GM12872 (cell line): ENCODE data around the gene MAPK8IP2.
A peak's percentile ranks its signal among the peaks of the same experiment; 100 is the strongest.

Source experiments
- CTCF ChIP-seq: IDR thresholded peaks from 3 replicates; pipeline ENCODE4 v1.5.1; 2011; ENCODE audit warnings: low read depth, mild to moderate bottlenecking, low read length, moderate library complexity; ENCODE audit not compliant: insufficient read depth

Gene MAPK8IP2

GRCh38 chr22:50612168-50612527 lies 11.6 kb downstream of the MAPK8IP2 start:
- no peak for TF ChIP-seq CTCF

GRCh38 chr22:50612528-50613221 lies 12.1 kb downstream of the MAPK8IP2 start:
- no peak for TF ChIP-seq CTCF

- TF ChIP-seq CTCF = no peak
Measured at GRCh38 chr22:50613291-50613981, 12.8 kb downstream of the MAPK8IP2 start.

- no peak for TF ChIP-seq CTCF
Measured at GRCh38 chr22:50620593-50621355, 20.2 kb downstream of the MAPK8IP2 start.

- no peak for TF ChIP-seq CTCF
Measured at GRCh38 chr22:50621356-50621880, 20.8 kb downstream of the MAPK8IP2 start.

GRCh38 chr22:50621948-50622722 lies 21.5 kb downstream of the MAPK8IP2 start:
- peak; percentile 56 for TF ChIP-seq CTCF
